Colonic mucosa (tissue), 4 donors: ENCODE results near the gene PDE10A. TPM values are rescaled to one million over a fixed set of nuclear protein-coding genes. Genes with fewer than 3 reads are reported as not detected.

ENCODE experiments used
- DNase-seq: peaks from one replicate; pipeline ENCODE4 v3.0.0-alpha.2; 2020
- H3K27ac ChIP-seq: fragments of 200-600 bp; one replicate; pipeline ENCODE4 v1.8.0; 2021
- H3K27me3 ChIP-seq: fragments of 200-600 bp; one replicate; pipeline ENCODE4 v1.8.0; 2021
- H3K36me3 ChIP-seq: fragments of 200-600 bp; one replicate; pipeline ENCODE4 v1.8.0; 2021
- H3K4me1 ChIP-seq: fragments of 200-600 bp; one replicate; pipeline ENCODE4 v1.8.0; 2021; ENCODE audit warnings: mild to moderate bottlenecking
- H3K4me3 ChIP-seq: fragments of 200-600 bp; one replicate; pipeline ENCODE4 v1.8.0; 2021
- H3K9ac ChIP-seq, 2 donors: one replicate each; pipeline ENCODE4 v1.7.0; 2013; ENCODE audit warnings: control low read depth in 2 of 2, low read depth in 2 of 2, low read length in 2 of 2
- H3K9me3 ChIP-seq: fragments of 200-600 bp; one replicate; pipeline ENCODE4 v1.8.0; 2021
- CTCF ChIP-seq: fragments of 200-600 bp; IDR thresholded peaks from one replicate; pipeline ENCODE4 v1.8.0; 2022; ENCODE audit warnings: antibody characterized with exemption, mild to moderate bottlenecking
- intact Hi-C: fragments of 100-400 bp; cut with DNase I; formaldehyde crosslinking; loops from one replicate; pipeline ENCODE4 v1.14.1; 2022
- total RNA-seq, 2 donors: library from RNA; stranded (reverse); fragmentation: NEBNext Ultra II Directional in 1 of 2; extraction: Animal tissue kit (Norgen Biotek cat#: 25700) in 1 of 2; gene quantifications; one replicate each; pipeline ENCODE4 v1.2.1, GENCODE V29; 2021
- donor health status: healthy.
- donor health status: DM: no; HTN: no; CAD: no.
- donor health status: DM: no; HTN: no; CAD: no.

PDE10A gene
- total RNA-seq, 2 donors from 2014 or later, result 0.37 to 3.4 TPM

- no peak for TF ChIP-seq CTCF
- intact Hi-C loops, result no loop called here
- no peaks in the 10 kb centered on the region for H3K9me3 ChIP-seq
- no peak overlapping the region for H3K27ac ChIP-seq
- H3K36me3 ChIP-seq, result no peaks in the 10 kb centered on the region
- no peaks in the 10 kb centered on the region for H3K27me3 ChIP-seq
- DNase-seq, result no peak
- H3K4me1 ChIP-seq, result no peaks in the 10 kb centered on the region
- H3K9ac ChIP-seq, result no peak overlapping the region
- no peak overlapping the region for H3K4me3 ChIP-seq
Measured at GRCh38 chr6:165653196-165653595, 9.8 kb downstream of the PDE10A start.

- Histone ChIP-seq H3K4me3 (no peak overlapping the region), H3K27ac (no peak overlapping the region), H3K9ac (no peak overlapping the region), H3K4me1 (no peaks in the 10 kb centered on the region), H3K36me3 (no peaks in the 10 kb centered on the region), H3K9me3 (no peaks in the 10 kb centered on the region), H3K27me3 (no peaks in the 10 kb centered on the region)
- intact Hi-C loops, result no loop called here
- DNase-seq, result no peak
- TF ChIP-seq CTCF, result no peak
Measured at GRCh38 chr6:165652766-165653165, 10.3 kb downstream of the PDE10A start.

GRCh38 chr6:165649166-165650137, 13.6 kb downstream of the PDE10A start:
- Histone ChIP-seq H3K36me3 (no peaks in the 10 kb centered on the region), H3K4me1 (no peaks in the 10 kb centered on the region), H3K4me3 (no peak overlapping the region), H3K9me3 (no peaks in the 10 kb centered on the region), H3K9ac (no peak overlapping the region), H3K27me3 (no peaks in the 10 kb centered on the region), H3K27ac (no peak overlapping the region)
- no peak for DNase-seq
- TF ChIP-seq CTCF, result no peak
- intact Hi-C loops, result no loop called here

- H3K9ac ChIP-seq, result no peak overlapping the region
- H3K4me1 ChIP-seq, result no peaks in the 10 kb centered on the region
- no peaks in the 10 kb centered on the region for H3K36me3 ChIP-seq
- no peak overlapping the region for H3K27ac ChIP-seq
- intact Hi-C loops, result no loop called here
- no peak overlapping the region for H3K4me3 ChIP-seq
- no peaks in the 10 kb centered on the region for H3K27me3 ChIP-seq
- TF ChIP-seq CTCF, result no peak
- H3K9me3 ChIP-seq, result no peaks in the 10 kb centered on the region
- DNase-seq, result no peak
Measured at GRCh38 chr6:165647041-165647440, 16.0 kb downstream of the PDE10A start.

GRCh38 chr6:165645919-165646318, 17.1 kb downstream of the PDE10A start:
- Histone ChIP-seq H3K27me3 (no peaks in the 10 kb centered on the region), H3K9ac (no peak overlapping the region), H3K36me3 (no peaks in the 10 kb centered on the region), H3K4me3 (no peak overlapping the region), H3K9me3 (no peaks in the 10 kb centered on the region), H3K4me1 (no peaks in the 10 kb centered on the region), H3K27ac (no peak overlapping the region)
- no peak for TF ChIP-seq CTCF
- no peak for DNase-seq
- intact Hi-C loops, result no loop called here
